Stimulated activated CD4-positive, alpha-beta T cell treated with anti-CD3 and anti-CD28 coated beads, Interleukin-2, amount 100 ng/mL, for 48 hours (primary cell): ENCODE results near the gene PRR29.
"Not testable (repeated sequence)": the region's sequence is repeated elsewhere in the genome, so short reads cannot be mapped to it uniquely, and the experiment has no call there.

Experiments
- DNase-seq, 2 donors: peaks; one replicate each; pipeline ENCODE4 v3.0.0-alpha.2; 2020

The PRR29 gene

GRCh38 chr17:63975541-63976092 lies 22.5 kb upstream of the PRR29 start:
- no peak for DNase-seq

- DNase-seq: no peak
These were observed 21.4 kb upstream of the PRR29 start for GRCh38 chr17:63976702-63977101.

- DNase-seq: no peak
These were observed 19.6 kb upstream of the PRR29 start for GRCh38 chr17:63978272-63979200.

GRCh38 chr17:63982641-63983040 lies 15.5 kb upstream of the PRR29 start:
- not testable (repeated sequence) for DNase-seq

- DNase-seq: no peak
These were observed 14.8 kb upstream of the PRR29 start for GRCh38 chr17:63983320-63983719.

- no peak for DNase-seq
These were observed 13.9 kb upstream of the PRR29 start for GRCh38 chr17:63984236-63984635.

GRCh38 chr17:63984651-63985386 lies 13.3 kb upstream of the PRR29 start:
- DNase-seq: peak; percentile 34 to 50

- no peak for DNase-seq
These were observed 12.6 kb upstream of the PRR29 start for GRCh38 chr17:63985387-63986140.

- no peak for DNase-seq
These were observed 11.3 kb upstream of the PRR29 start for GRCh38 chr17:63986821-63987220.

GRCh38 chr17:63987221-63988126 lies 10.7 kb upstream of the PRR29 start:
- no peak for DNase-seq

- no peak for DNase-seq
These were observed 10.0 kb upstream of the PRR29 start for GRCh38 chr17:63988127-63988478.

GRCh38 chr17:63988741-63989621 lies 9.2 kb upstream of the PRR29 start:
- DNase-seq: no peak

- DNase-seq: no peak
These were observed 8.4 kb upstream of the PRR29 start for GRCh38 chr17:63989622-63990345.

- DNase-seq: no peak
These were observed 6.5 kb upstream of the PRR29 start for GRCh38 chr17:63991611-63992010.

- DNase-seq: no peak
These were observed 4.7 kb upstream of the PRR29 start for GRCh38 chr17:63993368-63993985.

GRCh38 chr17:63995626-63996025 lies 2.5 kb upstream of the PRR29 start:
- DNase-seq: no peak

- no peak for DNase-seq
These were observed 1.5 kb upstream of the PRR29 start for GRCh38 chr17:63996430-63997182.

GRCh38 chr17:63997341-63998048 lies 656 bp upstream of the PRR29 start:
- DNase-seq: no peak
